HCT116 (cell line): ENCODE results near the gene IRF8. TPM values are rescaled to one million over a fixed set of nuclear protein-coding genes. Genes with fewer than 3 reads are reported as not detected.

Experiments
- ATAC-seq: fragments of 200-7000 bp; cut with Tn5 transposase; 2 replicates; pipeline ENCODE4 v1.9.1; 2020; ENCODE audit warnings: mild to moderate bottlenecking, moderate library complexity
- BruUV-seq: library from RNA; stranded (reverse); fragments of 400-500 nt; replicated peaks from 2 replicates; lab custom pipeline; 2021; lab: Mats Ljungman, UMichigan
- CTCF ChIA-PET: fragments of 300-600 bp; sonication (Branson Sonifier 250); formaldehyde crosslinking; loops from one replicate; lab custom pipeline; 2021; ENCODE audit warnings: antibody characterized with exemption; lab: Charles Lee
- POLR2A ChIA-PET: fragments of 300-600, 350-600 bp; sonication (Branson Sonifier 250); formaldehyde crosslinking; loops from one replicate; lab custom pipeline; 2021; ENCODE audit warnings: antibody characterized with exemption; lab: Charles Lee
- RAD21 ChIA-PET, 2 experiments: fragments of 300-600 bp; sonication (Branson Sonifier 250); formaldehyde crosslinking; loops; one replicate each; lab custom pipeline; 2023; ENCODE audit warnings: low total read pairs in 2 of 2; ENCODE audit not compliant: uncharacterized antibody in 2 of 2, unreplicated experiment in 2 of 2, low non-redundant PET in 1 of 2; lab: Charles Lee
- DNase-seq: peaks from one replicate; pipeline ENCODE4 v3.0.0-alpha.2; 2010; ENCODE audit warnings: low read depth, low spot score
- H2AFZ ChIP-seq: fragments of 200-600 bp; shearing (Covaris generic), sonication (generic); 2 replicates; pipeline ENCODE4 v1.6.1; 2017; ENCODE audit warnings: low read depth, mixed run types, mixed read lengths, antibody characterized with exemption, low read length; ENCODE audit not compliant: poor library complexity, severe bottlenecking
- H3K27ac ChIP-seq: 2 replicates; pipeline ENCODE4 v1.5.1; 2012; ENCODE audit warnings: low read depth, low read length
- H3K27me3 ChIP-seq: fragments of 200-600 bp; sonication (generic); 2 replicates; pipeline ENCODE4 v1.6.1; 2016; ENCODE audit warnings: mixed run types, low read length, mixed read lengths; ENCODE audit not compliant: insufficient read depth
- H3K36me3 ChIP-seq, 2 experiments: fragments of 200-500 bp in 1 of 2; fragments of 200-600 bp in 1 of 2; sonication (Bioruptor generic) in 1 of 2; sonication (generic) in 1 of 2; 2 replicates each; pipeline versions ENCODE4 v1.5.1 to v1.6.1; 2014 to 2016; ENCODE audit warnings: low read length in 2 of 2, inconsistent platforms in 1 of 2, mixed read lengths in 1 of 2, mixed run types in 1 of 2; ENCODE audit not compliant: insufficient read depth in 2 of 2, control insufficient read depth in 1 of 2
- H3K4me1 ChIP-seq, 2 experiments: fragments of 200-600 bp in 1 of 2; sonication (generic) in 1 of 2; 2 replicates each; pipeline versions ENCODE4 v1.5.1 to v1.6.1; 2012 to 2017; ENCODE audit warnings: low read length in 2 of 2, inconsistent platforms in 1 of 2, mild to moderate bottlenecking in 1 of 2, mixed read lengths in 1 of 2, mixed run types in 1 of 2, moderate library complexity in 1 of 2; ENCODE audit not compliant: insufficient read depth in 2 of 2, control insufficient read depth in 1 of 2
- H3K4me2 ChIP-seq: fragments of 200-600 bp; sonication (generic); 2 replicates; pipeline ENCODE4 v1.6.1; 2017; ENCODE audit warnings: mixed run types, low read length, mixed read lengths
- H3K4me3 ChIP-seq, 2 experiments: fragments of 200-600 bp in 1 of 2; sonication (generic) in 1 of 2; replicated peaks in 1 of 2; 2 replicates each; pipeline ENCODE4 v1.5.1; 2011 to 2016; ENCODE audit warnings: low read length in 2 of 2, control low read depth in 1 of 2, low read depth in 1 of 2, mild to moderate bottlenecking in 1 of 2, mixed read lengths in 1 of 2, mixed run types in 1 of 2
- H3K79me2 ChIP-seq: fragments of 200-600 bp; sonication (generic); 2 replicates; pipeline ENCODE4 v1.6.1; 2017; ENCODE audit warnings: mild to moderate bottlenecking, mixed run types, low read length, moderate library complexity, mixed read lengths; ENCODE audit not compliant: insufficient read depth
- H3K9ac ChIP-seq: fragments of 200-600 bp; sonication (generic); 2 replicates; pipeline ENCODE4 v1.6.1; 2016; ENCODE audit warnings: low read length, mixed read lengths
- H3K9me2 ChIP-seq: fragments of 200-600 bp; sonication (generic), shearing (Covaris generic); 2 replicates; pipeline ENCODE4 v1.6.1; 2017; ENCODE audit warnings: mixed run types, mild to moderate bottlenecking, moderate library complexity; ENCODE audit not compliant: insufficient read depth
- H3K9me3 ChIP-seq, 2 experiments: fragments of 200-500 bp in 1 of 2; fragments of 200-600 bp in 1 of 2; sonication (Bioruptor generic) in 1 of 2; sonication (generic) in 1 of 2; 2 replicates each; pipeline ENCODE4 v1.6.1; 2014 to 2017; ENCODE audit warnings: low read length in 2 of 2, mixed read lengths in 2 of 2, inconsistent platforms in 1 of 2, low read depth in 1 of 2, mild to moderate bottlenecking in 1 of 2, mixed run types in 1 of 2, moderate library complexity in 1 of 2; ENCODE audit not compliant: control insufficient read depth in 1 of 2, insufficient read depth in 1 of 2
- H4K20me1 ChIP-seq: fragments of 200-600 bp; sonication (generic), shearing (Covaris generic); 2 replicates; pipeline ENCODE4 v1.6.1; 2017; ENCODE audit warnings: mixed run types, mild to moderate bottlenecking, moderate library complexity; ENCODE audit not compliant: insufficient read depth
- ATF3 ChIP-seq: IDR thresholded peaks from 2 replicates; pipeline ENCODE4 v1.6.1; 2012
- CTCF ChIP-seq, 3 experiments: fragments of 200-600 bp in 1 of 3; sonication (generic) in 1 of 3; IDR thresholded peaks in 2 of 3; conservative IDR thresholded peaks in 1 of 3; 2 replicates each; pipeline ENCODE4 v1.5.1; 2012 to 2017; ENCODE audit warnings: low read depth in 2 of 3, low read length in 2 of 3, antibody characterized with exemption in 1 of 3, borderline replicate concordance in 1 of 3, control low read depth in 1 of 3, mild to moderate bottlenecking in 1 of 3, mixed read lengths in 1 of 3, mixed run types in 1 of 3, moderate library complexity in 1 of 3; ENCODE audit not compliant: insufficient read depth in 1 of 3
- EGR1 ChIP-seq: IDR thresholded peaks from 2 replicates; pipeline ENCODE4 v1.6.1; 2012; ENCODE audit warnings: low read depth
- EZH2 ChIP-seq: fragments of 200-600 bp; sonication (generic); IDR thresholded peaks from 2 replicates; pipeline ENCODE4 v1.6.1; 2017; ENCODE audit warnings: antibody characterized with exemption, mixed run types
- EZH2phosphoT487 ChIP-seq: fragments of 200-600 bp; IDR thresholded peaks from 2 replicates; pipeline ENCODE4 v1.6.1; 2018; ENCODE audit warnings: antibody characterized with exemption, borderline replicate concordance
- JUND ChIP-seq: IDR thresholded peaks from 2 replicates; pipeline ENCODE4 v1.6.1; 2012
- MAX ChIP-seq: IDR thresholded peaks from 2 replicates; pipeline ENCODE4 v1.6.1; 2012
- RAD21 ChIP-seq: IDR thresholded peaks from 2 replicates; pipeline ENCODE4 v1.6.1; 2012; ENCODE audit warnings: low read depth, mild to moderate bottlenecking
- SP1 ChIP-seq: IDR thresholded peaks from 2 replicates; pipeline ENCODE4 v1.6.1; 2012; ENCODE audit warnings: low read depth
- TCF7L2 ChIP-seq: IDR thresholded peaks from 2 replicates; pipeline ENCODE4 v1.7.0; 2011; ENCODE audit warnings: borderline replicate concordance, inconsistent platforms; ENCODE audit not compliant: insufficient read depth, insufficient read length; ENCODE audit errors: extremely low read depth
- ZFX ChIP-seq: fragments of 450-650 bp; IDR thresholded peaks from 2 replicates; pipeline ENCODE4 v1.6.1; 2017
- ZNF274 ChIP-seq: fragments of 200-500 bp; sonication (Bioruptor generic); IDR thresholded peaks from 2 replicates; pipeline ENCODE4 v1.6.1; 2014; ENCODE audit warnings: mild to moderate bottlenecking, low read depth, low read length, inconsistent platforms
- intact Hi-C: fragments of 100-400 bp; cut with micrococcal nuclease; formaldehyde crosslinking; loops from 2 replicates; pipeline ENCODE4 v1.10.0; 2022
- total RNA-seq: library from RNA; stranded (reverse); gene quantifications from one replicate; pipeline ENCODE4 v1.2.1, GENCODE V29; 2021; ENCODE audit not compliant: unreplicated experiment

Gene IRF8
- total RNA-seq, 1 experiment from 2014 or later, result 0.61 TPM

GRCh38 chr16:85935974-85936760 lies 37.2 kb downstream of the IRF8 start:
- no TSS peak for BruUV-seq
- no peaks in the 10 kb centered on the region for H4K20me1 ChIP-seq
- no peaks in the 10 kb centered on the region for H3K4me1 ChIP-seq
- intact Hi-C loops, result no loop called here
- no peaks in the 10 kb centered on the region for H3K9me2 ChIP-seq
- H2AFZ ChIP-seq, result no peak overlapping the region
- ATAC-seq (no peak), DNase-seq (no peak)
- ChIA-PET CTCF (no interaction called here), POLR2A (no interaction called here), RAD21 (no interaction called here)
- no peak overlapping the region for H3K4me3 ChIP-seq
- peaks cover 32% of the 10 kb centered on the region; the same call in 1 of the 2 replicates for H3K27me3 ChIP-seq
- no peak overlapping the region for H3K4me2 ChIP-seq
- no peaks in the 10 kb centered on the region for H3K9me3 ChIP-seq
- H3K9ac ChIP-seq, result no peak overlapping the region
- no peaks in the 10 kb centered on the region for H3K79me2 ChIP-seq
- TF ChIP-seq TCF7L2, result no peak
- H3K27ac ChIP-seq, result no peak overlapping the region
- H3K36me3 ChIP-seq, result no peaks in the 10 kb centered on the region

GRCh38 chr16:85936816-85937215 lies 37.9 kb downstream of the IRF8 start:
- intact Hi-C loops, result no loop called here
- H3K27me3 ChIP-seq, result peaks cover 36% of the 10 kb centered on the region

More at GRCh38 chr16:85936816-85937215, 37.9 kb downstream of the IRF8 start:
- ChIA-PET RAD21 (no interaction called here), POLR2A (no interaction called here), CTCF (no interaction called here)
- no peaks in the 10 kb centered on the region for H3K9me3 ChIP-seq
- H4K20me1 ChIP-seq, result no peaks in the 10 kb centered on the region
- no peaks in the 10 kb centered on the region for H3K9me2 ChIP-seq
- H3K9ac ChIP-seq, result no peak overlapping the region
- no peak overlapping the region for H3K4me3 ChIP-seq
- TF ChIP-seq CTCF (IDR thresholded peaks at IDR 0.05 in 2 of 3, conservative IDR thresholded peaks at IDR 0.05 in 1 of 3; ENCODE audit: borderline replicate concordance in 1 of 3, insufficient read depth in 1 of 3, low read depth in 2 of 3, low read length in 2 of 3), result no peak
- no peak for TF ChIP-seq EGR1
- no peak for TF ChIP-seq RAD21
- no peak for TF ChIP-seq EZH2phosphoT487
- no peak for TF ChIP-seq ATF3
- no peak for TF ChIP-seq ZNF274
- TF ChIP-seq MAX, result no peak
- no peak for TF ChIP-seq SP1
- no peak for TF ChIP-seq EZH2
- TF ChIP-seq JUND, result no peak
- no peak for TF ChIP-seq ZFX
- H3K79me2 ChIP-seq, result no peaks in the 10 kb centered on the region
- H3K4me1 ChIP-seq, result no peaks in the 10 kb centered on the region
- H3K27ac ChIP-seq, result no peak overlapping the region
- H3K4me2 ChIP-seq, result no peak overlapping the region
- BruUV-seq, result no TSS peak
- H2AFZ ChIP-seq, result no peak overlapping the region
- no peaks in the 10 kb centered on the region for H3K36me3 ChIP-seq
- DNase-seq (no peak), ATAC-seq (no peak)
